ENCODE data around the gene ACBD7.

DNA sequence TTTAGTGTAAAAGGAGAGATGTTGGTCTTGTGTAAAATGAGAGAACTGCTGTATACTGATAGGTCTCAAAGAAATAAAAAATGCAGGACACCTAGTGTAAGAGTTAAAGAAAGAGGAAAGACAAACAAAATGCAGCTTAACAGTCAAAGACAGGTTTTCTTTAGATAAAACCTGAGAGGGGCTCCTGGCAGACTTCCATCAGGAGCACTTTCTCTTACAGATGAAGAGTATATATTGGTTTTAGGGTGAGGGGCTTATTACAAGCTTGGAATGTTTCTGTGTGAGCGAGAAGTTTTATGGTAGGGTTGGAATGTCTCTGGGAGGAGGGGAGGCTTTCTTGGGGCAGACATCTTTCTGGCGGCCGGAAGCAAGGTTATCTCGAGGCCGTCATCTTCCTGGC is 16.2 kb downstream of the ACBD7 start:
- TF ChIP-seq, protein P1, sequence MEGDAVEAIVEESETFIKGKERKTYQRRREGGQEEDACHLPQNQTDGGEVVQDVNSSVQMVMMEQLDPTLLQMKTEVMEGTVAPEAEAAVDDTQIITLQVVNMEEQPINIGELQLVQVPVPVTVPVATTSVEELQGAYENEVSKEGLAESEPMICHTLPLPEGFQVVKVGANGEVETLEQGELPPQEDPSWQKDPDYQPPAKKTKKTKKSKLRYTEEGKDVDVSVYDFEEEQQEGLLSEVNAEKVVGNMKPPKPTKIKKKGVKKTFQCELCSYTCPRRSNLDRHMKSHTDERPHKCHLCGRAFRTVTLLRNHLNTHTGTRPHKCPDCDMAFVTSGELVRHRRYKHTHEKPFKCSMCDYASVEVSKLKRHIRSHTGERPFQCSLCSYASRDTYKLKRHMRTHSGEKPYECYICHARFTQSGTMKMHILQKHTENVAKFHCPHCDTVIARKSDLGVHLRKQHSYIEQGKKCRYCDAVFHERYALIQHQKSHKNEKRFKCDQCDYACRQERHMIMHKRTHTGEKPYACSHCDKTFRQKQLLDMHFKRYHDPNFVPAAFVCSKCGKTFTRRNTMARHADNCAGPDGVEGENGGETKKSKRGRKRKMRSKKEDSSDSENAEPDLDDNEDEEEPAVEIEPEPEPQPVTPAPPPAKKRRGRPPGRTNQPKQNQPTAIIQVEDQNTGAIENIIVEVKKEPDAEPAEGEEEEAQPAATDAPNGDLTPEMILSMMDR (IDR thresholded peaks at IDR 0.05): no peak
- no peak for TF ChIP-seq POLR2A (IDR thresholded peaks at IDR 0.05)
- TF ChIP-seq EP300 (IDR thresholded peaks at IDR 0.05): no peak
